NOMO-1 treated with DMSO at 0.1 percent for 48 hours (cell line): ENCODE results near the gene MTF1.
A peak's percentile ranks its signal among the peaks of the same experiment; 100 is the strongest.
"Not testable (repeated sequence)": the region's sequence is repeated elsewhere in the genome, so short reads cannot be mapped to it uniquely, and the experiment has no call there.

Source experiments
- DNase-seq: peaks from one replicate; lab custom pipeline; 2025; ENCODE audit not compliant: unreplicated experiment; lab: John Stamatoyannopoulos, UW

Gene MTF1

GRCh38 chr1:37859507-37860345 lies at the start of gene MTF1:
Gene MTF1, minus strand, starts transcription at chr1:37859592. Its CDS starts 1,934 bp downstream, at chr1:37857658.
- DNase-seq = peak; percentile 94

GRCh38 chr1:37908531-37908930 lies 49.1 kb upstream of the MTF1 start:
- DNase-seq = not testable (repeated sequence)

GRCh38 chr1:37907416-37908125 lies 48.2 kb upstream of the MTF1 start:
- not testable (repeated sequence) for DNase-seq

- not testable (repeated sequence) for DNase-seq
Observed at GRCh38 chr1:37906591-37906990, 47.2 kb upstream of the MTF1 start.

- no peak for DNase-seq
Observed at GRCh38 chr1:37905727-37906126, 46.3 kb upstream of the MTF1 start.

GRCh38 chr1:37903921-37904320 lies 44.5 kb upstream of the MTF1 start:
- DNase-seq = not testable (repeated sequence)

- DNase-seq = no peak
Observed at GRCh38 chr1:37902983-37903382, 43.6 kb upstream of the MTF1 start.

GRCh38 chr1:37901893-37902225 lies 42.5 kb upstream of the MTF1 start:
- no peak for DNase-seq

- peak; percentile 45 for DNase-seq
Observed at GRCh38 chr1:37901191-37901892, 42.0 kb upstream of the MTF1 start.

GRCh38 chr1:37897563-37897962 lies 38.2 kb upstream of the MTF1 start:
- DNase-seq = not testable (repeated sequence)

- no peak for DNase-seq
Observed at GRCh38 chr1:37893673-37894072, 34.3 kb upstream of the MTF1 start.

- peak; percentile 24 for DNase-seq
Observed at GRCh38 chr1:37892151-37893047, 33.0 kb upstream of the MTF1 start.

- peak; percentile 60 for DNase-seq
Observed at GRCh38 chr1:37890378-37891014, 31.1 kb upstream of the MTF1 start.

GRCh38 chr1:37888022-37888700 lies 28.8 kb upstream of the MTF1 start:
- DNase-seq = no peak

GRCh38 chr1:37884145-37884544 lies 24.8 kb upstream of the MTF1 start:
- DNase-seq = no peak

- DNase-seq = no peak
Observed at GRCh38 chr1:37883671-37884070, 24.3 kb upstream of the MTF1 start.

GRCh38 chr1:37879865-37880264 lies 20.5 kb upstream of the MTF1 start:
- DNase-seq = no peak

GRCh38 chr1:37878071-37878470 lies 18.7 kb upstream of the MTF1 start:
- DNase-seq = no peak

GRCh38 chr1:37875833-37876232 lies 16.4 kb upstream of the MTF1 start:
- DNase-seq = no peak

- DNase-seq = no peak
Observed at GRCh38 chr1:37872692-37873091, 13.3 kb upstream of the MTF1 start.
